Inflammatory macrophage (primary cell): ENCODE data around the gene FETUB.

Source experiments
- DNase-seq, 2 donors: peaks; one replicate each; pipeline ENCODE4 v3.0.0-alpha.2; 2020 to 2022

FETUB gene

GRCh38 chr3:186636536-186636935, 3.7 kb upstream of the FETUB start:
- no peak for DNase-seq

- DNase-seq: no peak
Observed at GRCh38 chr3:186637686-186638085, 2.5 kb upstream of the FETUB start.

GRCh38 chr3:186638259-186638658, 1.9 kb upstream of the FETUB start:
- DNase-seq: no peak

- no peak for DNase-seq
Observed at GRCh38 chr3:186640473-186640818, 247 bp downstream of the FETUB start.

- DNase-seq: no peak
Observed at GRCh38 chr3:186640929-186641328, 730 bp downstream of the FETUB start.

GRCh38 chr3:186642014-186642413, 1.8 kb downstream of the FETUB start:
- no peak for DNase-seq

GRCh38 chr3:186643493-186643892, 3.3 kb downstream of the FETUB start:
- DNase-seq: no peak

GRCh38 chr3:186644683-186645082, 4.5 kb downstream of the FETUB start:
- no peak for DNase-seq

- no peak for DNase-seq
Observed at GRCh38 chr3:186646106-186646505, 5.9 kb downstream of the FETUB start.

GRCh38 chr3:186646841-186647240, 6.6 kb downstream of the FETUB start:
- no peak for DNase-seq

GRCh38 chr3:186648851-186649250, 8.7 kb downstream of the FETUB start:
- DNase-seq: no peak

GRCh38 chr3:186651678-186652215, 11.5 kb downstream of the FETUB start:
- DNase-seq: no peak

GRCh38 chr3:186653080-186653707, 13.0 kb downstream of the FETUB start:
- no peak for DNase-seq

GRCh38 chr3:186653984-186654383, 13.8 kb downstream of the FETUB start:
- no peak for DNase-seq

- DNase-seq: no peak
Observed at GRCh38 chr3:186663361-186664118, 23.3 kb downstream of the FETUB start.

GRCh38 chr3:186664119-186664495, 23.9 kb downstream of the FETUB start:
- no peak for DNase-seq

- DNase-seq: no peak
Observed at GRCh38 chr3:186664506-186664905, 24.3 kb downstream of the FETUB start.

GRCh38 chr3:186665625-186666188, 25.5 kb downstream of the FETUB start, which contains the start of gene HRG:
HRG (plus strand) TSS chr3:186666014; CDS start chr3:186666032, 18 bp downstream.
- DNase-seq: no peak

- DNase-seq: no peak
Observed at GRCh38 chr3:186668426-186668825, 28.2 kb downstream of the FETUB start.

- DNase-seq: no peak
Observed at GRCh38 chr3:186669378-186670084, 29.3 kb downstream of the FETUB start.

- peak; percentile 19 to 44 for DNase-seq
Observed at GRCh38 chr3:186670155-186670554, 30.0 kb downstream of the FETUB start.

- no peak for DNase-seq
Observed at GRCh38 chr3:186671051-186671450, 30.9 kb downstream of the FETUB start.

- no peak for DNase-seq
Observed at GRCh38 chr3:186678604-186679003, 38.4 kb downstream of the FETUB start.
